Measurements from ENCODE around the gene MASP2.
A peak's percentile ranks its signal among the peaks of the same experiment; 100 is the strongest.

MASP2 gene

DNA sequence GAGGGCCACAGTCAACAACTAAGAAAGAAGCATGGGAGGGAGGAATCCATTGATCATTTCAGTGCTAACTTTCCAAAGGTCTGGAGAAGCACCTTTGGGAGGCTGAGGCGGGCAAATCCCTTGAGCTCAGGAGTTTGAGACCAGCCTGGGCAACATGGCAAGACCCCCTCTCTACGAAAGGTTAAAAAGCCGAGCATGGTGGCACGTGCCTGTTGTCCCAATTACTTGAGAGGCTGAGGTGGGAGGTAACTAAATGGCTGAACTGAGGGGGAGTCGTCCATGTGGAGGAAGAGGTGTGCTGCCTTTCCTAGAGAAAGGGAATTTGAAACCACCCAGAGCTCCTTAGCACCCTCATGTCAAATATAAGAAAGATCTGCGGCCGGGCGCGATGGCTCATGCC, 16.2 kb downstream of the MASP2 start:
- no peak overlapping the region for H3K27ac ChIP-seq
- ChIA-PET CTCF (no interaction called here), POLR2A (ENCODE audit: low non-redundant PET) (no interaction called here)
- TF ChIP-seq, protein P1, sequence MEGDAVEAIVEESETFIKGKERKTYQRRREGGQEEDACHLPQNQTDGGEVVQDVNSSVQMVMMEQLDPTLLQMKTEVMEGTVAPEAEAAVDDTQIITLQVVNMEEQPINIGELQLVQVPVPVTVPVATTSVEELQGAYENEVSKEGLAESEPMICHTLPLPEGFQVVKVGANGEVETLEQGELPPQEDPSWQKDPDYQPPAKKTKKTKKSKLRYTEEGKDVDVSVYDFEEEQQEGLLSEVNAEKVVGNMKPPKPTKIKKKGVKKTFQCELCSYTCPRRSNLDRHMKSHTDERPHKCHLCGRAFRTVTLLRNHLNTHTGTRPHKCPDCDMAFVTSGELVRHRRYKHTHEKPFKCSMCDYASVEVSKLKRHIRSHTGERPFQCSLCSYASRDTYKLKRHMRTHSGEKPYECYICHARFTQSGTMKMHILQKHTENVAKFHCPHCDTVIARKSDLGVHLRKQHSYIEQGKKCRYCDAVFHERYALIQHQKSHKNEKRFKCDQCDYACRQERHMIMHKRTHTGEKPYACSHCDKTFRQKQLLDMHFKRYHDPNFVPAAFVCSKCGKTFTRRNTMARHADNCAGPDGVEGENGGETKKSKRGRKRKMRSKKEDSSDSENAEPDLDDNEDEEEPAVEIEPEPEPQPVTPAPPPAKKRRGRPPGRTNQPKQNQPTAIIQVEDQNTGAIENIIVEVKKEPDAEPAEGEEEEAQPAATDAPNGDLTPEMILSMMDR (conservative IDR thresholded peaks at IDR 0.05; ENCODE audit: low read depth): no peak
- DNase-seq (ENCODE audit: low spot score): no peak

DNA sequence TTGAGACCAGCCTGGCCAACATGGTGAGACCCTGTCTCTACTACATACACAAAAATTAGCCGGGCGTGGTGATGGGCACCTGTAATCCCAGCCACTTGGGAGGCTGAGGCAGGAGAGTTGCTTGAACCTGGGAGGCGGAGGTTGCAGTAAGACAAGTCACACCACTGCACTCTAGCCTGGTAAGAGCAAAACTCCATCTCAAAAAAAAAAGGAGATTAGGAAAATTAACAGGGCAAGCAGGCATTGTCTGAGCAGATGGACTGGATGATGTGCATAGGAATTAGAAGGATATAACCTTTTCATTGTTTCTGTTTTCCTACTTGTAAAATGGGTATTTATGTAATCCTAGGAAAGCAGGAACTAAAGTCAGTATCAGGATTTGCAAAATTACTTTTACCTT, 19.0 kb downstream of the MASP2 start:
- TF ChIP-seq, protein P1 (conservative IDR thresholded peaks at IDR 0.05; ENCODE audit: low read depth): no peak
- CTCF ChIA-PET: interaction anchor here (1.6 kb wide), 1 partner anchor 9 kb away, joined by 6 read pairs; no protein-coding TSS in a partner anchor
- H3K27ac ChIP-seq: no peak overlapping the region
- no peak for DNase-seq (ENCODE audit: low spot score)
- POLR2A ChIA-PET (ENCODE audit: low non-redundant PET): no interaction called here

DNA sequence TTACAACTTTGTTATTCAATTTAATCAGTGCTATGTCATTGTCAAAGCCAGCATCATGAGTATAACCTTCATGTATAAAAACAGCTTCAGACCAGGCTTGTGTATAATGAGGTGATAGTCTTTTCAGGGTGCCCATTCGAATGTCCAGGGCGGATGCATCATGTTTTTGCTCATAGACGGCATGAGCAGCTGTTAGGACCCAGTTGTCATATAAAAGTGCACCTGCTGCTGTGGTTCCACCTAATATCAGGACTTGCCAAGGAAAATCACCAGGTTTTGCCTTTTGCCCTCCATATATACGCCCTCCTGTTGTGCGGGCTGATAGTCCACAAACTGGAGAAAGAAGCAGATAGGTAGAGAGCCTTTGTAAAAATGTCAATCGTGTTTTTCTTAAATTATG, 19.7 kb downstream of the MASP2 start:
- ChIA-PET CTCF (interaction anchor here (1.6 kb wide), 1 partner anchor 10 kb away, joined by 6 read pairs; no protein-coding TSS in a partner anchor), POLR2A (ENCODE audit: low non-redundant PET) (no interaction called here)
- TF ChIP-seq, protein P1 (conservative IDR thresholded peaks at IDR 0.05; ENCODE audit: low read depth): no peak
- no peak overlapping the region for H3K27ac ChIP-seq
- no peak for DNase-seq (ENCODE audit: low spot score)

GRCh38 chr1:11026903-11027302, 20.1 kb downstream of the MASP2 start:
- TF ChIP-seq, protein P1 (conservative IDR thresholded peaks at IDR 0.05; ENCODE audit: low read depth): no peak
- ChIA-PET CTCF (interaction anchor here (1.6 kb wide), 1 partner anchor 11 kb away, joined by 6 read pairs; no protein-coding TSS in a partner anchor), POLR2A (ENCODE audit: low non-redundant PET) (no interaction called here)

DNA sequence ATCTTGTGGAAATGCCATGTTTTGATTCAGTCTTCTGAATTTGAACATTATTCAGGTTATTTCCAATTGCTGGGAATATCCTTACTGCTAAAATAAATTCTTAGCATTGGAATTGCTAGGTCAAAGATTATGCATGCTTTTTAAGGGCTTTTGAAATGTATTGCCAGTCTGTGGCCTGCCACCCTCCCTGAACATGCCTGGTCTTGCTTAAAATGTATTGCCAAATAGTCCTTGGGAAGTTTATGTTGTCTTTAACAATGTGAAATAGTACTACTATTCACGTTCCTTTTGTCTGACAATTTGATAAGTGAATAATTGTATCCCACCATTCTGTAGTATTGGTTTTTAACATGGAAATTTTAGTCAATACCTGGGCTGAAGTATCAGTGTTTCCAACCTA, 21.0 kb downstream of the MASP2 start:
- H3K27ac ChIP-seq: no peak overlapping the region
- TF ChIP-seq, protein P1 (conservative IDR thresholded peaks at IDR 0.05; ENCODE audit: low read depth): no peak
- POLR2A ChIA-PET (ENCODE audit: low non-redundant PET): no interaction called here
- DNase-seq (ENCODE audit: low spot score): peak; percentile 23
- CTCF ChIA-PET: no interaction called here

More at GRCh38 chr1:11026903-11027302, 20.1 kb downstream of the MASP2 start:
- no peak overlapping the region for H3K27ac ChIP-seq
- DNase-seq (ENCODE audit: low spot score): no peak

GRCh38 chr1:11025618-11026017, 21.4 kb downstream of the MASP2 start:
- CTCF ChIA-PET: no interaction called here
- POLR2A ChIA-PET (ENCODE audit: low non-redundant PET): no interaction called here

More at GRCh38 chr1:11025618-11026017, 21.4 kb downstream of the MASP2 start:
- TF ChIP-seq, protein P1 (conservative IDR thresholded peaks at IDR 0.05; ENCODE audit: low read depth): no peak
- H3K27ac ChIP-seq: no peak overlapping the region
- DNase-seq (ENCODE audit: low spot score): no peak
